Panc1 (cell line): Measurements from ENCODE around the gene CHSY3. TPM values are rescaled to one million over a fixed set of nuclear protein-coding genes. Genes with fewer than 3 reads are reported as not detected.

ENCODE experiments used
- ATAC-seq: fragments of 200-7000 bp; cut with Tn5 transposase; 2 replicates; pipeline ENCODE4 v1.9.1; 2020; ENCODE audit warnings: mild to moderate bottlenecking, moderate library complexity
- BruUV-seq: library from RNA; stranded (reverse); fragments of 400-500 nt; replicated peaks from 2 replicates; lab custom pipeline; 2021; lab: Mats Ljungman, UMichigan
- CTCF ChIA-PET: fragments of 300-600 bp; sonication (Branson Sonifier 250); formaldehyde crosslinking; loops from one replicate; lab custom pipeline; 2022; ENCODE audit warnings: antibody characterized with exemption; lab: Charles Lee
- POLR2A ChIA-PET: fragments of 300-600 bp; sonication (Branson Sonifier 250); formaldehyde crosslinking; loops from one replicate; lab custom pipeline; 2022; ENCODE audit warnings: antibody characterized with exemption; lab: Charles Lee
- DNase-seq: peaks from one replicate; pipeline ENCODE4 v3.0.0-alpha.2; 2010; ENCODE audit warnings: low read depth, low spot score
- H3K27ac ChIP-seq: 2 replicates; pipeline ENCODE4 v1.5.1; 2011; ENCODE audit warnings: mild to moderate bottlenecking, low read length, inconsistent platforms
- H3K27me3 ChIP-seq: fragments of 200-500 bp; sonication (Bioruptor generic); 2 replicates; pipeline ENCODE4 v1.6.0; 2014; ENCODE audit warnings: low read length, inconsistent platforms; ENCODE audit not compliant: control insufficient read depth, insufficient read depth
- H3K36me3 ChIP-seq: fragments of 200-500 bp; sonication (Bioruptor generic); 2 replicates; pipeline ENCODE4 v1.5.1; 2014; ENCODE audit warnings: inconsistent platforms, mild to moderate bottlenecking, low read length, moderate library complexity; ENCODE audit not compliant: control insufficient read depth, insufficient read depth
- H3K4me1 ChIP-seq: 2 replicates; pipeline ENCODE4 v1.5.1; 2011; ENCODE audit warnings: inconsistent platforms, mild to moderate bottlenecking, low read length, moderate library complexity; ENCODE audit not compliant: control insufficient read depth, insufficient read depth
- H3K4me3 ChIP-seq, 2 experiments: 2 replicates each; pipeline ENCODE4 v1.5.1; 2011 to 2012; ENCODE audit warnings: low read depth in 2 of 2, low read length in 2 of 2, mild to moderate bottlenecking in 2 of 2, inconsistent platforms in 1 of 2, moderate library complexity in 1 of 2
- H3K9me3 ChIP-seq: fragments of 200-500 bp; sonication (Bioruptor generic); 2 replicates; pipeline ENCODE4 v1.5.1; 2014; ENCODE audit warnings: low read depth, mild to moderate bottlenecking, inconsistent platforms, low read length, moderate library complexity; ENCODE audit not compliant: control insufficient read depth, insufficient read depth
- CTCF ChIP-seq: fragments of 450-650 bp; IDR thresholded peaks from 2 replicates; pipeline ENCODE4 v1.5.1; 2017; ENCODE audit warnings: mild to moderate bottlenecking
- POLR2AphosphoS5 ChIP-seq: IDR thresholded peaks from 2 replicates; pipeline ENCODE4 v1.6.1; 2012; ENCODE audit warnings: mild to moderate bottlenecking, low read depth, low read length, moderate library complexity
- SIN3A ChIP-seq: IDR thresholded peaks from 2 replicates; pipeline ENCODE4 v1.6.1; 2012; ENCODE audit warnings: low read depth, mild to moderate bottlenecking, low read length, moderate library complexity, borderline replicate concordance; ENCODE audit not compliant: insufficient read depth
- TCF7L2 ChIP-seq: IDR thresholded peaks from 2 replicates; pipeline ENCODE4 v1.6.1; 2011; ENCODE audit warnings: mild to moderate bottlenecking, low read depth, low read length, inconsistent platforms
- in situ Hi-C: cut with HindIII; loops from 2 replicates; pipeline ENCODE4 v1.10.0; 2016; ENCODE audit warnings: low sequenced_read_pairs, low pct_unique_long_range_greater_than_20kb
- intact Hi-C: fragments of 100-400 bp; cut with micrococcal nuclease; formaldehyde crosslinking; loops from one replicate; pipeline ENCODE4 v1.10.0; 2022; ENCODE audit not compliant: unreplicated experiment
- total RNA-seq: library from RNA; stranded (reverse); gene quantifications from one replicate; pipeline ENCODE4 v1.2.1, GENCODE V29; 2021; ENCODE audit not compliant: unreplicated experiment
- TF ChIP-seq, protein P1 (sequence below), 2 experiments: IDR thresholded peaks; 2 replicates each; pipeline ENCODE4 v1.6.1; 2011 to 2012; ENCODE audit warnings: low read depth in 2 of 2, control low read depth in 1 of 2, low read length in 1 of 2, mild to moderate bottlenecking in 1 of 2, moderate library complexity in 1 of 2; ENCODE audit not compliant: insufficient read depth in 1 of 2

CHSY3 gene
- total RNA-seq, 1 experiment from 2014 or later = not detected

- CTCF ChIA-PET = no interaction called here
- Histone ChIP-seq H3K9me3 (no peaks in the 10 kb centered on the region), H3K4me1 (no peaks in the 10 kb centered on the region), H3K27ac (no peak overlapping the region), H3K27me3 (no peaks in the 10 kb centered on the region), H3K36me3 (no peaks in the 10 kb centered on the region), H3K4me3 (no peak overlapping the region)
- ATAC-seq (no peak), DNase-seq (no peak)
- POLR2A ChIA-PET = no interaction called here
- TF ChIP-seq POLR2AphosphoS5 (no peak), SIN3A (no peak), CTCF (no peak), TCF7L2 (no peak)
- TF ChIP-seq, protein P1, sequence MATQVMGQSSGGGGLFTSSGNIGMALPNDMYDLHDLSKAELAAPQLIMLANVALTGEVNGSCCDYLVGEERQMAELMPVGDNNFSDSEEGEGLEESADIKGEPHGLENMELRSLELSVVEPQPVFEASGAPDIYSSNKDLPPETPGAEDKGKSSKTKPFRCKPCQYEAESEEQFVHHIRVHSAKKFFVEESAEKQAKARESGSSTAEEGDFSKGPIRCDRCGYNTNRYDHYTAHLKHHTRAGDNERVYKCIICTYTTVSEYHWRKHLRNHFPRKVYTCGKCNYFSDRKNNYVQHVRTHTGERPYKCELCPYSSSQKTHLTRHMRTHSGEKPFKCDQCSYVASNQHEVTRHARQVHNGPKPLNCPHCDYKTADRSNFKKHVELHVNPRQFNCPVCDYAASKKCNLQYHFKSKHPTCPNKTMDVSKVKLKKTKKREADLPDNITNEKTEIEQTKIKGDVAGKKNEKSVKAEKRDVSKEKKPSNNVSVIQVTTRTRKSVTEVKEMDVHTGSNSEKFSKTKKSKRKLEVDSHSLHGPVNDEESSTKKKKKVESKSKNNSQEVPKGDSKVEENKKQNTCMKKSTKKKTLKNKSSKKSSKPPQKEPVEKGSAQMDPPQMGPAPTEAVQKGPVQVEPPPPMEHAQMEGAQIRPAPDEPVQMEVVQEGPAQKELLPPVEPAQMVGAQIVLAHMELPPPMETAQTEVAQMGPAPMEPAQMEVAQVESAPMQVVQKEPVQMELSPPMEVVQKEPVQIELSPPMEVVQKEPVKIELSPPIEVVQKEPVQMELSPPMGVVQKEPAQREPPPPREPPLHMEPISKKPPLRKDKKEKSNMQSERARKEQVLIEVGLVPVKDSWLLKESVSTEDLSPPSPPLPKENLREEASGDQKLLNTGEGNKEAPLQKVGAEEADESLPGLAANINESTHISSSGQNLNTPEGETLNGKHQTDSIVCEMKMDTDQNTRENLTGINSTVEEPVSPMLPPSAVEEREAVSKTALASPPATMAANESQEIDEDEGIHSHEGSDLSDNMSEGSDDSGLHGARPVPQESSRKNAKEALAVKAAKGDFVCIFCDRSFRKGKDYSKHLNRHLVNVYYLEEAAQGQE (IDR thresholded peaks at IDR 0.05; ENCODE audit: insufficient read depth in 1 of 2, low read depth in 2 of 2, low read length in 1 of 2) = no peak
- BruUV-seq = no TSS peak
- intact Hi-C loops = no loop called here
- in situ Hi-C loops = no loop called here
These were observed 117.6 kb downstream of the CHSY3 start for GRCh38 chr5:130021876-130022275.

GRCh38 chr5:130023604-130024003 is 119.3 kb downstream of the CHSY3 start:
- Histone ChIP-seq H3K9me3 (no peaks in the 10 kb centered on the region), H3K36me3 (no peaks in the 10 kb centered on the region), H3K4me1 (no peaks in the 10 kb centered on the region), H3K4me3 (no peak overlapping the region), H3K27ac (no peak overlapping the region), H3K27me3 (no peaks in the 10 kb centered on the region)
- intact Hi-C loops = no loop called here
- POLR2A ChIA-PET = no interaction called here
- CTCF ChIA-PET = no interaction called here
- DNase-seq (no peak), ATAC-seq (no peak)
- no TSS peak for BruUV-seq
- in situ Hi-C loops = no loop called here
- TF ChIP-seq POLR2AphosphoS5 (no peak), TCF7L2 (no peak), CTCF (no peak), SIN3A (no peak)
- TF ChIP-seq, protein P1 (IDR thresholded peaks at IDR 0.05; ENCODE audit: insufficient read depth in 1 of 2, low read depth in 2 of 2, low read length in 1 of 2) = no peak
